Right atrium auricular region (tissue), 2 donors: ENCODE results near the gene PRKCA. TPM values are rescaled to one million over a fixed set of nuclear protein-coding genes. Genes with fewer than 3 reads are reported as not detected.

Experiments used
- DNase-seq: peaks from one replicate; pipeline ENCODE4 v3.0.0-alpha.2; 2019; ENCODE audit warnings: low spot score
- H3K27ac ChIP-seq, 2 donors: fragments of 200-600 bp; sonication (generic); 1 replicate in 1 of 2; 2 replicates in 1 of 2; pipeline ENCODE4 v1.5.1; 2016 to 2019
- H3K27me3 ChIP-seq, 2 donors: fragments of 200-600 bp; sonication (generic); one replicate each; pipeline versions ENCODE4 v1.5.1 to v1.6.0; 2017 to 2019
- H3K36me3 ChIP-seq: fragments of 200-600 bp; sonication (generic); one replicate; pipeline ENCODE4 v1.5.1; 2016
- H3K4me1 ChIP-seq, 2 donors: fragments of 200-600 bp; sonication (generic); one replicate each; pipeline versions ENCODE4 v1.5.1 to v1.6.0; 2017 to 2019
- H3K4me3 ChIP-seq, 2 donors: fragments of 200-600 bp; sonication (generic); 1 replicate in 1 of 2; 2 replicates in 1 of 2; pipeline ENCODE4 v1.5.1; 2017 to 2019; ENCODE audit warnings: mild to moderate bottlenecking in 1 of 2, moderate library complexity in 1 of 2
- H3K9me3 ChIP-seq, 2 donors: fragments of 200-600 bp; sonication (generic); one replicate each; pipeline ENCODE4 v1.5.1; 2019
- total RNA-seq, 2 donors: library from RNA; depleted of rRNA; stranded (reverse); fragments of >200 nt; gene quantifications; one replicate each; pipeline ENCODE4 v1.1.0, GENCODE V29; 2016
- TF ChIP-seq, protein P1 (sequence below), 2 donors: fragments of 200-600 bp; sonication (generic); IDR thresholded peaks; one replicate each; pipeline ENCODE4 v1.5.1; 2019; ENCODE audit warnings: antibody characterized with exemption in 2 of 2

Gene PRKCA
- total RNA-seq, 2 donors from 2014 or later = 6.4 to 6.6 TPM

DNA sequence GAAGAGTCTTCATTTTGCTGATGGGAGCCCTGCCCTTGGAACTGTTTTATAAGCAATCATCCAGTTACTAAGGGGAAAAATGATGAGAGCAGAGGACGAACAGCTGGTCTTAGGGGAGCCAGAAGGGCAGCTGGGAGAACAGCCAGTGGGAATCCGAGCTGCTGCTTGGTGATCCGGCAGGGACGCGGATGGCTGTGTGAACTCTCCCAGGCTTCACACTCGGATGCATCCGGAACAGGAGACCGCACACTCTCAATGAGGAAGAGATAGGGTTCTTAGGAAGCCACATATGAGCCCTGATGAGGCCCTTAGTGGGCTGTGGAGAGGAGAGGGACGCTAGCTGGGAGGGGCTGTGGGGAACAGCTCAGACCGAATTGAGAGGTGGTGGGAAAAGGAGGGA, 527.5 kb downstream of the PRKCA start:
- TF ChIP-seq, protein P1, sequence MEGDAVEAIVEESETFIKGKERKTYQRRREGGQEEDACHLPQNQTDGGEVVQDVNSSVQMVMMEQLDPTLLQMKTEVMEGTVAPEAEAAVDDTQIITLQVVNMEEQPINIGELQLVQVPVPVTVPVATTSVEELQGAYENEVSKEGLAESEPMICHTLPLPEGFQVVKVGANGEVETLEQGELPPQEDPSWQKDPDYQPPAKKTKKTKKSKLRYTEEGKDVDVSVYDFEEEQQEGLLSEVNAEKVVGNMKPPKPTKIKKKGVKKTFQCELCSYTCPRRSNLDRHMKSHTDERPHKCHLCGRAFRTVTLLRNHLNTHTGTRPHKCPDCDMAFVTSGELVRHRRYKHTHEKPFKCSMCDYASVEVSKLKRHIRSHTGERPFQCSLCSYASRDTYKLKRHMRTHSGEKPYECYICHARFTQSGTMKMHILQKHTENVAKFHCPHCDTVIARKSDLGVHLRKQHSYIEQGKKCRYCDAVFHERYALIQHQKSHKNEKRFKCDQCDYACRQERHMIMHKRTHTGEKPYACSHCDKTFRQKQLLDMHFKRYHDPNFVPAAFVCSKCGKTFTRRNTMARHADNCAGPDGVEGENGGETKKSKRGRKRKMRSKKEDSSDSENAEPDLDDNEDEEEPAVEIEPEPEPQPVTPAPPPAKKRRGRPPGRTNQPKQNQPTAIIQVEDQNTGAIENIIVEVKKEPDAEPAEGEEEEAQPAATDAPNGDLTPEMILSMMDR (IDR thresholded peaks at IDR 0.05) = no peak
- H3K9me3 ChIP-seq = no peaks in the 10 kb centered on the region
- no peak overlapping the region for H3K27ac ChIP-seq
- H3K4me1 ChIP-seq = no peaks in the 10 kb centered on the region
- no peak overlapping the region for H3K4me3 ChIP-seq
- H3K27me3 ChIP-seq = peaks cover 0 to 6% of the 10 kb centered on the region in 2 donors
- H3K36me3 ChIP-seq = no peaks in the 10 kb centered on the region
- no peak for DNase-seq

DNA sequence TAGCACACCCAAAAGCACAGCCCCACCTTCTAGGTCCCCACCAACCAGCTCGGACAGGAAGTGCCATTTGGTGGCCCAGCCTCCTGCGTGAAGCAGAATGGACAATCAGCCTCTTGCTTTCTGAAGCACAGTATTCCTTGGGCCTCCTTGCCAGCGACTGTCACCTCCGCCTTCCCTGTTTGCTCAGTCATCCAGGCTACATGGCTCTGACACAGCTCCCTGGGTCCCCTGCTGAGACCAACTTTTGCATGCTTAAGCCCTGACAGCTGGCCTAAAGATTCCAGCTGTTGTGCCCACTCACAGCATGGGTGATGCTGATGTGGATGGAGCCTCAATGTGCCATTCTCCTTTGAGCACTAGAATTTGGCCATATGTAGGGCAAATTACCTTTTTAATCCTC, 528.0 kb downstream of the PRKCA start:
- DNase-seq = no peak
- H3K4me1 ChIP-seq = no peaks in the 10 kb centered on the region
- no peaks in the 10 kb centered on the region for H3K9me3 ChIP-seq
- no peak overlapping the region for H3K27ac ChIP-seq
- peaks cover 0 to 10% of the 10 kb centered on the region in 2 donors for H3K27me3 ChIP-seq
- H3K36me3 ChIP-seq = no peaks in the 10 kb centered on the region
- TF ChIP-seq, protein P1 (IDR thresholded peaks at IDR 0.05) = no peak
- no peak overlapping the region for H3K4me3 ChIP-seq

DNA sequence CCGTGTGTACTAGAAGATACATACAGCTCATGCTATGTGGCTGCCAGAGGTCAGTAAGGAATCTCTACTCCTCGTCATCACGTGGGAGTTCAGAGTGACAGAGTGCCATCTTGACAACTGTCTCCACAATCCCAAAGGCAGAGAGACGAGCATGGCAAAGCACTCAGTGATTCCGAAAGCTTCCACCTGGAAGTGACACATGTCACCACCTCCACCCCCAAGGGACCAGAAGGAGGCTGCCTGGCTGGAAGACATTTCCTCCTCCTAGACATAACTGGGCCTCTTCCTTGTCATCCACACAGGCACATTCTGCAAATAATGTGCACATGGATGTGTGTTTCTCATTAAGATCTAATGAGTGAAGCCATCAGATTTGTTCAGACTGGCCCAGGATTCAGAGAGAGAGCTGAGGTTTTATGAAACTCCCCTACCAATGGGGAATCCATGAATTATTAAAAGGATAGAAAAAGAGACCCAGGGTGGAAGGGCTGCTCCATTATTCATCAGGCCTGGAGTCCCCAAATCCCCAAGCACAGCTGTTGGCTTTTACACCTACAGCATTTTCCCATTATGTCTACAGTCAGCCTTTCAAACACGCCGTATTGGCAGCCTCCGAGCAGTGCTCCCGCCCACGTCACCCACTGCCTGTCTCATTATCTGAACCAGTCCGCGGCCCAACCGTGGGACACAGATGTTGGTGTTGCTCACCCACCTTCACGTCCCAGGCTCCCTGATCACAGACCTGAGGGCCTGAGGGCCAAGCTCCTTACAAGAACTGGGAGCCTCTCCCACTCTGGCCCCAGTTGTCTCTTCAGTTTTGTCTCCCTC, 529.2 kb downstream of the PRKCA start:
- Histone ChIP-seq H3K27ac (no peak overlapping the region), H3K4me1 (no peaks in the 10 kb centered on the region), H3K27me3 (peaks cover 0 to 10% of the 10 kb centered on the region in 2 donors), H3K4me3 (no peak overlapping the region), H3K9me3 (no peaks in the 10 kb centered on the region), H3K36me3 (no peaks in the 10 kb centered on the region)
- TF ChIP-seq, protein P1 (IDR thresholded peaks at IDR 0.05) = no peak
- DNase-seq = no peak

DNA sequence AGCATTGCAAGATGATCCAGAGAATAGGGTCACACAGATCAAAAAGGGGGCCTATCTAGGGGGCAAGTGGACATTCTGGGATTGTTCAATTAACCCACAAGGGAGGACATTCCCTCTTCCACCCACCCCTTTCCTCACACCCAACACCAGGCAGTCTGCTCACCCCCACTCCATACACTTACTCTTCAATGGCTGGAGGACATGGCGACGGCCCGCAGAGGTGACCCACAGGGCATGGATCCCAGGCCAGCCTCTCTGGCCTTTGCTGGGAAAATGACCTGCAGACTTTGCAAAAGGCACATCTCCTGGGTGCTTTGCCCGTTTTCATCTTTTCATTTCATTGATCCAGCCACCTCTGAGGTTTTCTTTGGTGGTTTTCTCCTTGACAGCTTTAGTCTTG, 530.8 kb downstream of the PRKCA start:
- no peak for DNase-seq
- TF ChIP-seq, protein P1 (IDR thresholded peaks at IDR 0.05) = no peak
- no peak overlapping the region for H3K27ac ChIP-seq
- no peak overlapping the region for H3K4me3 ChIP-seq
- H3K27me3 ChIP-seq = peaks cover 0 to 10% of the 10 kb centered on the region in 2 donors
- H3K4me1 ChIP-seq = no peaks in the 10 kb centered on the region
- no peaks in the 10 kb centered on the region for H3K9me3 ChIP-seq
- H3K36me3 ChIP-seq = no peaks in the 10 kb centered on the region

DNA sequence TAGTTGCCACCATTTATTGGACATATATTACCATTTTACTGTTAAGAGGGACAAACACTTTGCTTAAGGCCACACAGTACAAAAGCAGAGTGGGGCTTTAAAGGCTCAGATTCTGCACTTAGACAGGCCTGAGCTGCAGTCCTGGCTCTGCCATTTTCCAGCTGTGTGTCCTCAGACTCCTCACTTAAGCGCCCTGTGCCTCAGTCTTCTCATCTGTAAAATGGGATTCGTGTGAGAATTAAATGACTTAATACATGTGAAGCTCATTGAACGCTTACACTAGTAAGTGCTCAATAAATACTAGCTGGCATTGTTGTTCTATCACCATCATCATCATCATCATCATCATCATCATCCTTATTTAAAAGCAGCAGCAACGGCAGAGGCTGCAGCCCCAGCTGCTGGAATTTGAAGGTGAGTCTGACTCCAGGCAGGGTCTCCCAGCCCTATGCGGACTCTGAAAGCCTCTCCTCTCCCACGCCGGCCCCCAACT, 532.1 kb downstream of the PRKCA start:
- DNase-seq = no peak
- H3K9me3 ChIP-seq = no peaks in the 10 kb centered on the region
- peaks cover 0 to 10% of the 10 kb centered on the region in 2 donors for H3K27me3 ChIP-seq
- no peaks in the 10 kb centered on the region for H3K4me1 ChIP-seq
- TF ChIP-seq, protein P1 (IDR thresholded peaks at IDR 0.05) = no peak
- H3K4me3 ChIP-seq = no peak overlapping the region
- no peaks in the 10 kb centered on the region for H3K36me3 ChIP-seq
- no peak overlapping the region for H3K27ac ChIP-seq
